Stimulated activated CD8-positive, alpha-beta memory T cell treated with anti-CD3 and anti-CD28 coated beads, Interleukin-12 subunit alpha, Interleukin-12 subunit beta, amount 100 ng/mL, for 24 hours (primary cell): ENCODE data around the gene SLC26A4.
"Not testable (repeated sequence)": the region's sequence is repeated elsewhere in the genome, so short reads cannot be mapped to it uniquely, and the experiment has no call there.

Experiments
- DNase-seq: peaks from one replicate; pipeline ENCODE4 v3.0.0-alpha.2; 2020; ENCODE audit errors: extremely low read depth

The SLC26A4 gene

GRCh38 chr7:107660381-107661080, at the start of gene SLC26A4:
SLC26A4 (plus strand) TSS chr7:107660828; CDS start chr7:107661642, 814 bp downstream.
- no peak for DNase-seq

- no peak for DNase-seq
These were observed 47.2 kb upstream of the SLC26A4 start for GRCh38 chr7:107613439-107613838.

- no peak for DNase-seq
These were observed 46.7 kb upstream of the SLC26A4 start for GRCh38 chr7:107613948-107614347.

DNA sequence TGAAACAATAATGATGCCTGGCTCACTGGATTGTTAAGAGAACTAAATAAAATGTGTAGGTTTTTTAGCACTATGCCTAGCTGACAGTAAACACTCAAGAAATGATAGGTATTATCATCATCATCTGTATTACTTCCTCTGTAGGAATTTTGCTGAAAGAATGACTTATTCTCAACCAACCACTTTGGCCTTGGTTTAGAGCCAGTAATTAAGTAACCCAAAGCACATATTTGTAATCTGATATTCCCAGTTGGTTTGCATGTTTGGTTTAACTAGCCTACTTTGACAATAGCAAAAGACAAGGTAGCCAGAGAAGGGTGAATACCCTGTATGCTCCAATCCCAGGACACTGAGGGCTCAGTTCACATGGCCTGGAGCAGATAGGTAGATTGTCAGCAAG, 46.2 kb upstream of the SLC26A4 start:
- no peak for DNase-seq

- no peak for DNase-seq
These were observed 44.5 kb upstream of the SLC26A4 start for GRCh38 chr7:107615910-107616680.

DNA sequence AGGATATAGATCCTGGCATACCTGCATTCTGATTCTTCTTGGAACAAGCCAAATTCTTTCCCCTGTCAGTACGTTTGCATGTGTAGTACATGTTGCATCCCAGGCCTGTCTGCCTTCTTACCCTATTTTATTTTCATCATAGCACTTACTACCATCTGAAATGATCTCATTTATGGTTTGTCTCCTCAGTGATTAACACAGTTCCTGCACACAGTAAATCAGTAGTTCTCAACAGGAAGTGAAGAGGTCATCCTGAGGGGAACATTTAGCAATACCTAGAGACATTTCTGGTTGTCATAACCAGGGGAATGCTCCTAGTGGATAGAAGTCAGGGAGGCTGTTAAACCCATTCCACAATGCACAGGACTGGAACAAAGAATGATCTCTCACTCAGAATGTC, 38.2 kb upstream of the SLC26A4 start:
- DNase-seq = no peak

DNA sequence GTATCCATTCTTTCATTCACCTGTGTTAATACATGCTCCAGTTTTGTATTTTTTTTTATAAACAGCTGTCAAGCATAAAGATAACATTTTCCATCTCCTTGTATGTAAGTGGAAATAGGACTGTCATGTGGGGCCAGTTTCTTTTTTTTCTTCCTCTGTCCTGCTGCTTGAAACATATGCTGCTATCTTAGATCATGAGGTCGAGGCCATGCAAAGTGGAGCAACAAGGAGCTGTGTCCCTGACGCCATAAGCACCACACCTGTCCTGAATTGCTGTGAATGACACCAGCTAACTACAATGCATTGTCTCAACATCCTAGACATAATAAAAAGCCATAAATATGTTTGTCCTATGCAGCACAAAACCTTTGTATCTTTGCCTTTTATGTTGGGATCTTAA, 37.7 kb upstream of the SLC26A4 start:
- no peak for DNase-seq

DNA sequence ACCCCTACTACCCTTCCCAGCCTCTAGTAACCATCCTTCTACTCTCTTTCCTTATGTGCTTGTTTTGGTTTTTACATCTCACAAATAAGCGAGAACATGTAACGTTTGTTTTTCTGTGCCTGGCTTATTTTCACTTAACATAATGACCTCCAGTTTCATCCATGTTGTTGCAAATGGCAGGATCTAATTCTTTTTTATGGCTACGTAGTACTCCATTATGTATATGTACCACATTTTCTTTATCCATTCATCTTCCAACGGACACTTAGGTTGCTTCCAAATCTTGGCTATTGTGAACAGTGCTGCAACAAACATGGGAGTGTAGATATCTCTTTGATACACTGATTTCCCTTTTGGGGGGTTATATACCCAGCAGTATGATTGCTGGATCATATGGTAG, 33.6 kb upstream of the SLC26A4 start:
- no peak for DNase-seq

DNA sequence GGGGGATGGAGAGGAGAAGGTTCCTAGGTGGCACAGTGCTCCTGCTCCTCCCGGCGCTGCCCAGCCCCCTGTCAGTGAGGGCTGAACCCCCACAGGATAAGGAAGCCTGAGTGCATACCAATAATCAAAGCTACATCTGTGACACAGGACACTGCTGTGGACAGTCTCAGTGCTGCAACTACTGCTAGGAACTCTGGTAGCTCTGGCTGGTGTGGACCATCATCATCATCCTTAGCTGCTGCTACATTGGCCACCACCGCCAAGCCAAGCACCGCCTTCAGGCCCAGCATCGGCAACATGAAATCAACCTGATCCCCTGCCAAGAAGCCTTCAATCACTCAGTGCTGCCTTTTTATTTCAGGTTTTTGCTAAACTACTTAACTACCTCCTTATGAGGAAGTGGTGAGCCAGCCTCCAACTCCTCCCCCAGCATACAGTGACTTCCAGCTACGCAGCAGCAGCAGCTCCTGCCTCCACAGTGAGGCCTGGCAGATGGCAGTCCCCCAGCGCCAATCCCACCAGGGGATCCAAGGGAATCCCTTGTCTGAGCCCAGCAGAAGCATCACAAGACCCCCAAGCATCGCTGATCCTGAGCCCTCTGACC, 32.1 kb upstream of the SLC26A4 start:
- no peak for DNase-seq

DNA sequence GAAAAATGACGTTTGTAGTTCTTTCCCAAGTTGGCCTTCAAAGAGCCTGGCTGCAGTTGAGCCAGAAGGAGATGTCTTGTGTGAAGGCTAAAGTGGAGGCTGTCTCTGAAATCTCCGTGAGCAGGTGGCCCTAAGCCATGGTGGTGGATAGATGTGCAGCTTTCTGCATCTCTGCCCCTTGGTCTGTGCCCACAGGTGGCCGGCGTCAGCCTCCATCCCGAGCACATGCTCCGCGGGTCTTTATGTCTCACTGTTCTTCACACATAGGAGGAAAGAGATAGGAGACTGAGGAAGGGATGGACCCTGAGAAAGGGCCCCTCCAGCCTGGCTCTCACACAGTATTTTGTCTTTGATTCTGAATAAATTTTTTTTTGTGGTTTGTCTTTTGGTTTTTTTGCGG, 30.3 kb upstream of the SLC26A4 start:
- DNase-seq = no peak

- no peak for DNase-seq
These were observed 28.8 kb upstream of the SLC26A4 start for GRCh38 chr7:107631588-107632491.

DNA sequence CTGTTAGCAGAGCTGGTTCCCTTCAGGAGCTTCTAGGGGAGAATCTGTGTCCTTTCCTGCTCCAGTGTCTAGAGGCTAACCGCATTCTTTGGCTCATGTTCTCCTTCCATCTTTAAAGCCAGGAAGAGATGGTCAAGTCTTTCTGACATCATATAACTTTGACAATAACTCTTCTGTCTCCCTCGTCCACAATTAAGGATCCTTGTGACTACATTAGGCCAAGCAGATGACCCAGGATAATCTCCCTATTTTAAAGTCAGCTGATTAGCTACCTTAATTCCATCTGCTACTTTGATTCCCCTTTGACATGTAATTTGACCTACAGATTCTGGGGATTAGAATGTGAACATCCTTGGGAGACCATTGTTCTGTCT, 28.1 kb upstream of the SLC26A4 start:
- DNase-seq = no peak

DNA sequence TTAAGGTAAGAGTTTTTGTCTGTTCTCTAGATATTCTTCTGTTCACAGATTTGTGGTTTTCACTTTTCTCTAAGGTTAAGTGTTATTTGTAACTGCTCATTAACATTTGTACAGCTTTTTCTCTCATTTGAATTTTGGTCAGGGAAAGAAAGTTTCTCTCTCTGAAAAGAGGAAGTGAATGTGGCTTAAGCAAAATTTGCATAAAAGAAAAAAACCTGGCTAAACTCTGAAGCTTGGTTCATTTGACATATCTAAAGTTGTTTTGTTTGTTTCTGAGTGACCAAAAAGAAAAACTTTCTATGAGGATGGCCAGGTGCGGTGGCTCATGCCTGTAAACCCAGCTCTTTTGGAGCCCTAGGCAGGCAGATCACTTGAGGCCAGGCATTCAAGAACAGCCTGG, 22.0 kb upstream of the SLC26A4 start:
- no peak for DNase-seq

- not testable (repeated sequence) for DNase-seq
These were observed 21.6 kb upstream of the SLC26A4 start for GRCh38 chr7:107639070-107639469.

DNA sequence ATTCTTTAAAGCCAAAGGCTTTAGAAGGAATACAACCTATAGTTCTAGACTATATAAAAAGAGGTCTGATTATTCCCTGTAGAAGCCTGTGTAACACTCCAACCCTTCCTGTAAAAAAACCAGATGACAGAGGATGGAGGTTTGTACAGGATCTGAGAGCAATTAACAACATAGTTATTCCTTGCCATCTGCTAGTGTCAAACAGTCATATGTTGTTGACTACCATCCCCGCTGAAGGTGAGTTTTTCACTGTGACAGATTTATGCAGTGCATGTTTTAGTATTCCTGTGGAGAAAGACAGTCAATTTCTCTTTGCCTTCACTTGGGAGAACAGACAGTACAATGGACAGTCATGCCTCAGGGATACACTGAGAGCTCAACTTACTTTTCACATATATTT, 19.0 kb upstream of the SLC26A4 start:
- no peak for DNase-seq

- no peak for DNase-seq
These were observed 18.1 kb upstream of the SLC26A4 start for GRCh38 chr7:107642501-107642900.

DNA sequence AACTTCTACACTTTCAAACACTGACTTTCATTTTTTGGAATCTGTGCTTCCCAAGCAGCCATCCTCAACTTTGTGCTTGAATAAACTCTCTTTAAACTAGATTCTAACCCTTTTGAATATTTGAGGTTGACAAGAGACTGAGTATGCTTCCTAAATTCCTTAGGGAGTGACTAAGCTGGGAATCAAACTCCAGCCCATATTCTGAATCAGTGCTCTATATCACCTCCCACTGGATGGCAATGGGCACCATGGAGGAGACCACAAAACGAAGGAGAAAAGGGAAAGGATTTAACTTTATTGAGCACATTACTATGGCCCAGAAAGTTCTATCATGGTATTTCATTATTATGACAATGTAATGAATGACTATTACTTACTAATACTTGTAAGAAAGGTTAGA, 17.2 kb upstream of the SLC26A4 start:
- DNase-seq = no peak

GRCh38 chr7:107643938-107644308, 16.7 kb upstream of the SLC26A4 start:
- DNase-seq = no peak

DNA sequence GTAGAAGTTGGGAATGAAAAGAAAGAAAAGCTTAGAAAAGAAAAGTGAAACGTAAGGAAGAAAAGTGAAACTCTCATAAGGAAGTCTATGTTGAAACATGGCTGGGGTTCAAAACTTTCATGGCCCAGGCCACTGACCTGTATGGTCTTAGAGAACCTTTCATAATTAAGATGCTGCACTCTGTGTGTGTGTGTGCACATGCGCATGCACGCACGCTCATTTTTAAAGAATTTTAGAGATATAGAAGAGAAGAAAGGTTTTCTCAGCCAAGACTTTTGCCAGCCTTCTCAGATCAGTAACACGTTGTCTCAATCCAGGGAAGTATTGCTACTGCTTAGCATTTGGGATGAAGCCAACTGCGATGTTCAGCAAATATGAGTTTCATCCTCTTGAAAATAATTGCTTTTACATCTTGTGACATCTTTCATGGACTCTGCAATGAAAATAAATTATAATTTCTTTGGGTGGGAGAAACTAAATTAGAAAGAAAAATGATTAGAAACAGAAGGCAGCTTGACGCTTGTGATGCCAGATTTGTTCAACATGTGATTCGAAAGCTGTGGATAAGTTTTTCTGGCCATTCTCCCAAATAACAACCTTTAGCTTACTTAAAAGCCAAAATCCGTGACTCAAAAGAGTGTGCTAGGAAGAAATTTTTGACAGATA, 16.2 kb upstream of the SLC26A4 start:
- no peak for DNase-seq

- DNase-seq = no peak
These were observed 8.0 kb upstream of the SLC26A4 start for GRCh38 chr7:107652642-107653041.

DNA sequence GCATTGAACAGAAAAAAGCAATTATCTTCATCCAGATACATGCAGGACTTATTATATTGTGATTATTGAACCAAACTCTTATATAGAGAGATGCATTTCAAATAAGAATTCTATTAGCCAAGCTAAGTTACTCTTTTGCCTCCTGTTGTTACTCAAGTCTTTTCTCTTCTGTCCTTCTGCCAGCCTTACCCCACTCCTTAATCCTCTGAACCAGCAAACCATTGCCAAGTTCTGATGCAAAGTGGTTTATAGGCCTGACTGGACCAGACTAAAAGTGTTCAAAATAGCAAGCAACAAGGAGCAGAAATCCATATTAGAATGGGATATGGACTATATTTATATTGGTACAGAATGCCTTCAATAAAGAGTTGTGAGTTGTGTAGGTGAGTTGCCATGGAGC, 2.2 kb upstream of the SLC26A4 start:
- DNase-seq = no peak

- DNase-seq = no peak
These were observed 962 bp upstream of the SLC26A4 start for GRCh38 chr7:107659666-107660065.
